ENCODE results near the gene ARHGAP36.

- no peak for TF ChIP-seq POLR2A (IDR thresholded peaks at IDR 0.05; ENCODE audit: extremely low read depth, insufficient read length)
- TF ChIP-seq CTCF (IDR thresholded peaks at IDR 0.05; ENCODE audit: low read depth, low read length): no peak
- no peak for TF ChIP-seq MYC (IDR thresholded peaks at IDR 0.05; ENCODE audit: low read depth, low read length)
- TF ChIP-seq MAX (IDR thresholded peaks at IDR 0.05; ENCODE audit: low read depth, low read length): no peak
These were observed 14.9 kb downstream of the ARHGAP36 start for GRCh38 chrX:131072871-131073571.

All from NB4 (cell line).